Muscle layer of duodenum (tissue), 2 donors: ENCODE results near the gene PAQR5.

ENCODE experiments used
- H3K27ac ChIP-seq: one replicate; pipeline ENCODE4 v1.7.0; 2013; ENCODE audit warnings: mild to moderate bottlenecking, low read length
- H3K27me3 ChIP-seq: one replicate; pipeline ENCODE4 v1.7.0; 2013; ENCODE audit warnings: low read depth, mild to moderate bottlenecking, control low read depth, low read length
- H3K36me3 ChIP-seq, 2 donors: one replicate each; pipeline ENCODE4 v1.7.0; 2013; ENCODE audit warnings: low read length in 2 of 2, control low read depth in 1 of 2, mild to moderate bottlenecking in 1 of 2; ENCODE audit not compliant: insufficient read depth in 2 of 2, control insufficient read depth in 1 of 2
- H3K4me1 ChIP-seq, 2 donors: one replicate each; pipeline ENCODE4 v1.7.0; 2013; ENCODE audit warnings: low read length in 2 of 2, mild to moderate bottlenecking in 2 of 2, control low read depth in 1 of 2, moderate library complexity in 1 of 2; ENCODE audit not compliant: insufficient read depth in 2 of 2, control insufficient read depth in 1 of 2
- H3K4me3 ChIP-seq, 2 donors: one replicate each; pipeline ENCODE4 v1.7.0; 2013; ENCODE audit warnings: low read length in 2 of 2, low read depth in 1 of 2, mild to moderate bottlenecking in 1 of 2
- H3K9me3 ChIP-seq, 2 donors: one replicate each; pipeline ENCODE4 v1.7.0; 2013; ENCODE audit warnings: low read length in 2 of 2, control low read depth in 1 of 2, mild to moderate bottlenecking in 1 of 2; ENCODE audit not compliant: control insufficient read depth in 1 of 2
- donor health status: healthy.

Gene PAQR5

GRCh38 chr15:69386284-69386683, 87.6 kb downstream of the PAQR5 start:
- H3K36me3 ChIP-seq = no peaks in the 10 kb centered on the region
- H3K9me3 ChIP-seq = no peaks in the 10 kb centered on the region
- H3K27ac ChIP-seq = no peak overlapping the region
- no peaks in the 10 kb centered on the region for H3K27me3 ChIP-seq
- no peak overlapping the region for H3K4me3 ChIP-seq
- H3K4me1 ChIP-seq = no peaks in the 10 kb centered on the region

- no peaks in the 10 kb centered on the region for H3K27me3 ChIP-seq
- H3K9me3 ChIP-seq = no peaks in the 10 kb centered on the region
- no peaks in the 10 kb centered on the region for H3K4me1 ChIP-seq
- H3K4me3 ChIP-seq = no peak overlapping the region
- H3K27ac ChIP-seq = no peak overlapping the region
- no peaks in the 10 kb centered on the region for H3K36me3 ChIP-seq
These were observed 89.6 kb downstream of the PAQR5 start for GRCh38 chr15:69388260-69388705.

- Histone ChIP-seq H3K27ac (no peak overlapping the region), H3K36me3 (no peaks in the 10 kb centered on the region), H3K4me1 (peaks cover 0 to 2% of the 10 kb centered on the region in 2 donors), H3K4me3 (no peak overlapping the region), H3K9me3 (no peaks in the 10 kb centered on the region), H3K27me3 (no peaks in the 10 kb centered on the region)
These were observed 90.7 kb downstream of the PAQR5 start for GRCh38 chr15:69389426-69389825.

GRCh38 chr15:69390575-69390974, 91.9 kb downstream of the PAQR5 start:
- H3K27ac ChIP-seq = no peak overlapping the region
- no peaks in the 10 kb centered on the region for H3K27me3 ChIP-seq
- H3K9me3 ChIP-seq = no peaks in the 10 kb centered on the region
- no peaks in the 10 kb centered on the region for H3K36me3 ChIP-seq
- H3K4me3 ChIP-seq = no peak overlapping the region
- H3K4me1 ChIP-seq = peaks cover 0 to 8% of the 10 kb centered on the region in 2 donors

- no peak overlapping the region for H3K27ac ChIP-seq
- H3K9me3 ChIP-seq = no peaks in the 10 kb centered on the region
- peaks cover 0 to 8% of the 10 kb centered on the region in 2 donors for H3K4me1 ChIP-seq
- no peak overlapping the region for H3K4me3 ChIP-seq
- no peaks in the 10 kb centered on the region for H3K36me3 ChIP-seq
- no peaks in the 10 kb centered on the region for H3K27me3 ChIP-seq
These were observed 92.5 kb downstream of the PAQR5 start for GRCh38 chr15:69391046-69391757.

GRCh38 chr15:69392352-69392751, 93.6 kb downstream of the PAQR5 start:
- Histone ChIP-seq H3K4me1 (peaks cover 0 to 8% of the 10 kb centered on the region in 2 donors), H3K9me3 (no peaks in the 10 kb centered on the region), H3K4me3 (no peak overlapping the region), H3K27ac (no peak overlapping the region), H3K27me3 (no peaks in the 10 kb centered on the region), H3K36me3 (no peaks in the 10 kb centered on the region)

GRCh38 chr15:69393831-69394491, 95.2 kb downstream of the PAQR5 start:
- Histone ChIP-seq H3K9me3 (no peaks in the 10 kb centered on the region), H3K4me3 (no peak overlapping the region), H3K4me1 (peaks cover 0 to 8% of the 10 kb centered on the region in 2 donors), H3K27ac (no peak overlapping the region), H3K27me3 (no peaks in the 10 kb centered on the region), H3K36me3 (no peaks in the 10 kb centered on the region)

GRCh38 chr15:69394556-69395282, 96.0 kb downstream of the PAQR5 start:
- no peaks in the 10 kb centered on the region for H3K36me3 ChIP-seq
- peaks cover 0 to 8% of the 10 kb centered on the region in 2 donors for H3K4me1 ChIP-seq
- H3K27me3 ChIP-seq = no peaks in the 10 kb centered on the region
- no peaks in the 10 kb centered on the region for H3K9me3 ChIP-seq
- no peak overlapping the region for H3K4me3 ChIP-seq
- no peak overlapping the region for H3K27ac ChIP-seq

- Histone ChIP-seq H3K27me3 (no peaks in the 10 kb centered on the region), H3K4me1 (peaks cover 0 to 8% of the 10 kb centered on the region in 2 donors), H3K9me3 (no peaks in the 10 kb centered on the region), H3K36me3 (no peaks in the 10 kb centered on the region), H3K27ac (no peak overlapping the region), H3K4me3 (no peak overlapping the region)
These were observed 96.7 kb downstream of the PAQR5 start for GRCh38 chr15:69395460-69395859.

GRCh38 chr15:69395991-69396390, 97.3 kb downstream of the PAQR5 start:
- no peaks in the 10 kb centered on the region for H3K36me3 ChIP-seq
- H3K4me3 ChIP-seq = no peak overlapping the region
- no peaks in the 10 kb centered on the region for H3K9me3 ChIP-seq
- H3K27me3 ChIP-seq = no peaks in the 10 kb centered on the region
- H3K27ac ChIP-seq = no peak overlapping the region
- H3K4me1 ChIP-seq = peaks cover 0 to 8% of the 10 kb centered on the region in 2 donors

- Histone ChIP-seq H3K4me3 (no peak overlapping the region), H3K27ac (no peak overlapping the region), H3K4me1 (peaks cover 0 to 8% of the 10 kb centered on the region in 2 donors), H3K9me3 (no peaks in the 10 kb centered on the region), H3K36me3 (no peaks in the 10 kb centered on the region), H3K27me3 (no peaks in the 10 kb centered on the region)
These were observed 99.8 kb downstream of the PAQR5 start for GRCh38 chr15:69398491-69398891.
